GM12878 (cell line): ENCODE results near the gene EI24.

Experiments used
- CTCF ChIP-seq, 3 experiments: IDR thresholded peaks in 2 of 3; conservative IDR thresholded peaks in 1 of 3; 2 replicates each; pipeline ENCODE4 v1.5.1; 2011; ENCODE audit warnings: low read depth in 3 of 3, low read length in 3 of 3, mild to moderate bottlenecking in 3 of 3, control low read depth in 2 of 3, moderate library complexity in 2 of 3, inconsistent platforms in 1 of 3, mixed read lengths in 1 of 3; ENCODE audit not compliant: control insufficient read depth in 2 of 3, insufficient read depth in 1 of 3; ENCODE audit errors: extremely low read depth in 1 of 3
- EZH2 ChIP-seq: IDR thresholded peaks from 2 replicates; pipeline ENCODE4 v1.6.1; 2012; ENCODE audit warnings: low read depth, mild to moderate bottlenecking, control low read depth, inconsistent platforms, low read length, borderline replicate concordance; ENCODE audit not compliant: control insufficient read depth
- MTA2 ChIP-seq: fragments of 450-650 bp; IDR thresholded peaks from 2 replicates; pipeline ENCODE4 v1.6.1; 2016; ENCODE audit warnings: low read depth, mild to moderate bottlenecking, moderate library complexity
- MXI1 ChIP-seq: fragments of 150-350 bp; IDR thresholded peaks from 2 replicates; pipeline ENCODE4 v1.6.1; 2011; ENCODE audit warnings: low read depth, mild to moderate bottlenecking, inconsistent platforms, low read length, improper control_type of control experiment
- RAD21 ChIP-seq: IDR thresholded peaks from 2 replicates; pipeline ENCODE4 v1.6.1; 2011; ENCODE audit warnings: mild to moderate bottlenecking, low read depth, low read length, moderate library complexity; ENCODE audit not compliant: insufficient read depth
- SMC3 ChIP-seq: IDR thresholded peaks from 2 replicates; pipeline ENCODE4 v1.6.1; 2011; ENCODE audit warnings: low read length, improper control_type of control experiment, borderline replicate concordance
- YY1 ChIP-seq: IDR thresholded peaks from 2 replicates; pipeline ENCODE4 v1.6.1; 2011; ENCODE audit warnings: low read depth, mild to moderate bottlenecking, low read length
- ZNF217 ChIP-seq: fragments of 450-650 bp; IDR thresholded peaks from 2 replicates; pipeline ENCODE4 v1.6.1; 2017; ENCODE audit warnings: antibody characterized with exemption, mild to moderate bottlenecking

- TF ChIP-seq CTCF (IDR thresholded peaks at IDR 0.05 in 2 of 3, conservative IDR thresholded peaks at IDR 0.05 in 1 of 3; ENCODE audit: control insufficient read depth in 2 of 3, extremely low read depth in 1 of 3, insufficient read depth in 1 of 3, low read depth in 3 of 3, low read length in 3 of 3) = no peak
- TF ChIP-seq ZNF217 = no peak
- no peak for TF ChIP-seq MTA2
- TF ChIP-seq SMC3 = no peak
- no peak for TF ChIP-seq EZH2
- TF ChIP-seq RAD21 = no peak
- TF ChIP-seq YY1 = no peak
- TF ChIP-seq MXI1 = no peak
These were observed 14.2 kb downstream of the EI24 start for GRCh38 chr11:125583496-125583895.
